ENCODE data around the gene TTC21B.

Gene TTC21B

DNA sequence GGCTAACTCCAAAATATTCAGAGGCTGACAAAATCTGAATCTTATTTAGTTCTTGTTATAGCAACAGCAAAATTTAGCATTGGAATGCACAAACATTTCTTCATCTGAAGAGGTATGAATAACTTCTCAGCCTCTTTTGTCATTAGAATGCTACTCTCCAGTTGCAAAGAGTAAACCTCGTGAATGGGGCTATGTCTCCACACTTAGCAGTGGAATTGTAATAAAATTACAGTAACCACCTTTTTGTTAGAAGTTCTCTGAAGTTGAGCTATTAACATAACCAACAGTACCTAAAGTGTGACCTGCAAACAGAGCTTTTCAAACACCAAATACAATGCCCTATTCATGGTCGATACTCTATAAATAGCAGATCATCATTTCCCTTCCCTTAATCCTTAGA, 109.4 kb downstream of the TTC21B start:
- TF ChIP-seq, protein P1, sequence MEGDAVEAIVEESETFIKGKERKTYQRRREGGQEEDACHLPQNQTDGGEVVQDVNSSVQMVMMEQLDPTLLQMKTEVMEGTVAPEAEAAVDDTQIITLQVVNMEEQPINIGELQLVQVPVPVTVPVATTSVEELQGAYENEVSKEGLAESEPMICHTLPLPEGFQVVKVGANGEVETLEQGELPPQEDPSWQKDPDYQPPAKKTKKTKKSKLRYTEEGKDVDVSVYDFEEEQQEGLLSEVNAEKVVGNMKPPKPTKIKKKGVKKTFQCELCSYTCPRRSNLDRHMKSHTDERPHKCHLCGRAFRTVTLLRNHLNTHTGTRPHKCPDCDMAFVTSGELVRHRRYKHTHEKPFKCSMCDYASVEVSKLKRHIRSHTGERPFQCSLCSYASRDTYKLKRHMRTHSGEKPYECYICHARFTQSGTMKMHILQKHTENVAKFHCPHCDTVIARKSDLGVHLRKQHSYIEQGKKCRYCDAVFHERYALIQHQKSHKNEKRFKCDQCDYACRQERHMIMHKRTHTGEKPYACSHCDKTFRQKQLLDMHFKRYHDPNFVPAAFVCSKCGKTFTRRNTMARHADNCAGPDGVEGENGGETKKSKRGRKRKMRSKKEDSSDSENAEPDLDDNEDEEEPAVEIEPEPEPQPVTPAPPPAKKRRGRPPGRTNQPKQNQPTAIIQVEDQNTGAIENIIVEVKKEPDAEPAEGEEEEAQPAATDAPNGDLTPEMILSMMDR (IDR thresholded peaks at IDR 0.05; ENCODE audit: insufficient read depth, missing control alignments): no peak
- FAIRE-seq (no peak), DNase-seq (ENCODE audit: insufficient read length, low spot score) (no peak)

DNA sequence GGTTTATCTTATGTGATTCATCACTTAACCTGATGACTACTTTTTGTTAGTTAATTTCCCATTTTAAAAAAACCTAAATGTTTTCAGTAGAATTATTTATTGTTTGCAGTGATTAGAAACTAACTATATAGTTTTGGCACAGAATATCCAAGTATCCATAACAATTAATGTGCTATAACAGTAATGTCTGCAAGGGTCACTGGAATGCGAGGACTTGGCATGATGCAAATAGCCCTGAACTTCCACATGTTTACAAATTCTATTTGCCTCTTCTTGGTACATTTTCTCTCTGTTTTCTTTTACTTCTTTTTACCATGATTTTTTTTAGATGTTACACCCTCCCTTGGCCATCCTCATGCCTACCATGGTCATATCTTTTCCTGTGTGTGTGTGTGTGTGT, 110.2 kb downstream of the TTC21B start:
- no peak for DNase-seq (ENCODE audit: insufficient read length, low spot score)
- TF ChIP-seq, protein P1 (IDR thresholded peaks at IDR 0.05; ENCODE audit: insufficient read depth, missing control alignments): no peak
- FAIRE-seq: no peak

DNA sequence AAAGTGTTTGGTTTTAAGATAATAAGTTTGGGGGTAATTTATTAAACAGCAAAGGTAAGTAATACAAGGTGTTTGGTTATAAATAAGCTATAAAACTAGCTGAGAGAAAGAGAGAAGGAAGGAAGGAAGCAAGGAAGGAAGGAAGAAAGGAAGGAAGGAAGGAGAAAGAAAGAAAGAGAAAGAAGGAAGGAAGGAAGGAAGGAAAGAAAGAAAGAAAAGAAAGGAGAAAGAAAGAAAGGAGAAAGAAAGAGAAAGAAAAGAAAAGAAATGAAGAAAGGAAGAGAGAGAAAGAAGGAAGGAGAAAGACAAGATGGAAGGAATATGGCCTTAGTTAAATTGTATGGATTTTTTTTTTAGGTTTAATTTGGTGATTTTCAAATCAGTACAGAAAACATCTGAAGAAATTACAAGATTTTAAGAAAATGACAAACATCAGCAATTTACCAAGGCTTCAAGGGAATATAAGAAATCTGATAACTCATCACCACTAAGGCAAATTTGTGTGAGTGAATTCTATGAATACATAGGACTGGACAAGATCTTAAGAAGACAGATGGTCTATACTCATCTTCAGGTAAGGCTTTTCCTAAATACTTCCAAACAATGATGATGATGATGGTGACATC, 113.1 kb downstream of the TTC21B start:
- FAIRE-seq (no peak), DNase-seq (ENCODE audit: insufficient read length, low spot score) (no peak)
- TF ChIP-seq, protein P1 (IDR thresholded peaks at IDR 0.05; ENCODE audit: insufficient read depth, missing control alignments): no peak

DNA sequence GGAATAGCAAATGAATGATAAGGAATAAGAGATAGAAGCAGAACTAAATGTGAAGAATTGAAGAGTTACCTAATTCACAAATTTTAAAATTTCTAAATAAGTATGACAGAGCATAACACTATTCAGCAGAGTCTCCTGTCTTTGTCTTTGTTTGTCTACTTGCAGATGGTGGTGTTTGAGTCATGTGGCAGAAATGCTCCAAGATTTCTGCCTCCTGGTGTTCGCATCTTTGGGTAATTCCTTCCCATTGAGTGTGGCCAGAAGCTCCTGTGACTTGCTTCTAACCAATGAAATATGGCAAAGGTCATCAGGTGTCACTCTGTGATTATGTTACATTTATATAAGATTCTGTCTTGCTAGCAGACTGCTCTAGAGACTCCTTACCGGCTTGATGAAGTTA, 114.0 kb downstream of the TTC21B start:
- FAIRE-seq (no peak), DNase-seq (ENCODE audit: insufficient read length, low spot score) (no peak)
- TF ChIP-seq, protein P1 (IDR thresholded peaks at IDR 0.05; ENCODE audit: insufficient read depth, missing control alignments): no peak

DNA sequence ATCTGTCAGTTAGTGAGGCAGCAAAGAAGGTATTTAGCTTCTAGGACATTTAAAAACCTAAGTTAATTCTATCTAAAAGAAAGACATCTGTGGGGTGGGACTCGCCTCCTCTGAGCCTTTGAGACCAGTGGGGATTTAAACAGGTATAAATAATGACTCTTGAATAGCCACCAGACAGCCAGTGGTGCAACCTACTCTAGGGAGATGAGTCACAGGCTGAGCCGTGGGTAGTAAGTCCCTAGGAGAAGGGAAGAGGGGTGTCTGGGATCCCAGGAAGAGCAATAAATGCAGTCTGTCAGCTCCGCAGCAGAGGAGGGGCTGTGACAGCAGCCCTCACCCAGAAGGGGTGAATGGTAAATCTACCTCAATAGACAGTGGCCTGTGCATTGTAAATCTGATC, 116.5 kb downstream of the TTC21B start:
- FAIRE-seq (no peak), DNase-seq (ENCODE audit: insufficient read length, low spot score) (no peak)
- TF ChIP-seq, protein P1 (IDR thresholded peaks at IDR 0.05; ENCODE audit: insufficient read depth, missing control alignments): no peak

DNA sequence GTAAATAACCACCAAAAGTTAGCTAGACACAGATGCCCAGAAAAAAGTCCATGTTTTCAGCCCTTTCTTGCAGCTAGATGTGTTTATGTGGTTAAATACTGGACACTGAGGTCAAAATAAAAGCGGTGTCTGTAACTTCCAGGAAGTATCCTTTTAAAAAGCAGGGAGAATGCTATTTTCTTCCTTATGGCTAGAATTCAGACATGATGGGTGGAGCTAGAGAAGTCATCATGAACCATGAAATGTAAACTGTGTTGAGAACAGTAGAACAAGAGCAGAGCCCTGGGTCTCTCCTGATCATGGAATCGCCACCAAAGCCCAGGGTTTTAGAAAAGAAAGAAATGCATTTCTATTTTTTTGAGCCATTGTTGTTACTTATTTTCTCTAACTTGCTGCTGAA, 118.2 kb downstream of the TTC21B start:
- DNase-seq (ENCODE audit: insufficient read length, low spot score): no peak
- TF ChIP-seq, protein P1 (IDR thresholded peaks at IDR 0.05; ENCODE audit: insufficient read depth, missing control alignments): no peak
- FAIRE-seq: no peak

DNA sequence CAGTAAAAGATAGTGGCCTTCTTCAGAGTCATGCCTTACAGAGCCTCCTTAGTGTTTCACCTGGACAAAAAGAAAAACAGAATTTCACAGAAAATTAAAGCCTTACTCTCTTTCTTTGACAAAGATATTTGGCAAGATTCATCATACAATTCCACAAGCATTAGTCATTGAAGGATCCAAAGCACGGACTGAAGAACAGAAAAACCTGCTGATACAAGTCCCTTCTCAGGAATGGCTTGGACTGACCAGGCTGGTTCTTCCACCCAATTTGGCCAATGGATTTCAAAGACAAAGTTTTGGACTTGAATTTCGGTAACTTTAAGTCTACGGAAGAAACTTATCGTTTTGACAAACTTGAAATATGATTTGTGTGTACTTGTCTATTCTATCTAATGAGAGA, 120.4 kb downstream of the TTC21B start:
- TF ChIP-seq, protein P1 (IDR thresholded peaks at IDR 0.05; ENCODE audit: insufficient read depth, missing control alignments): no peak
- FAIRE-seq (no peak), DNase-seq (ENCODE audit: insufficient read length, low spot score) (no peak)
